Gastroesophageal sphincter (tissue), 3 donors: ENCODE results near the gene RMP24.

Experiments used
- CTCF ChIP-seq, 4 experiments: fragments of 200-600 bp in 2 of 4; fragments of 450-650 bp in 2 of 4; sonication (generic) in 1 of 4; IDR thresholded peaks; one replicate each; pipeline ENCODE4 v1.5.1; 2017 to 2019; ENCODE audit warnings: antibody characterized with exemption in 4 of 4, mild to moderate bottlenecking in 2 of 4, moderate library complexity in 2 of 4
- EP300 ChIP-seq: sonication (generic); formaldehyde crosslinking; IDR thresholded peaks from one replicate; pipeline ENCODE4 v1.6.1; 2017; ENCODE audit warnings: antibody characterized with exemption, mild to moderate bottlenecking
- POLR2AphosphoS5 ChIP-seq: sonication (generic); formaldehyde crosslinking; IDR thresholded peaks from one replicate; pipeline ENCODE4 v1.6.1; 2017; ENCODE audit warnings: antibody characterized with exemption

DNA sequence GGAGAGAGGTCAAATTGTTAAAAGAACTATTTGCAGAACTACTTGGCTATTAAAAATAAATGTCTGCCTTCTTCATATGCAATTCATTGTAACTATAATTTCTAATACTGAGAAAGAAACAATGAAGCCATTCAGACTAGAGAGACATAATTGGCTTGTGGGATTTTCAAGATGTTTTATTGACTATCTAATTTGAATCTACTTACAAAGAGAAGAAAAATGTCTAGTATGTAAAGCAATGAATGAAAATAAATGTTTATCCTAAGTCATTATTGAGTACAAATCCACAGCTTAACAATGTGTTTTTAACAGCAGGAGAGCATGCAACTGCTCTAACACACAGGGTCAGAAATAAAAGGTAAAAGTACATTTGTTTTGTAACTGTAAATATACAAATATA is 19.2 kb downstream of the RMP24 start:
- TF ChIP-seq EP300, result no peak
- TF ChIP-seq CTCF (IDR thresholded peaks at IDR 0.05), result no peak
- TF ChIP-seq POLR2AphosphoS5, result no peak
